ENCODE data around the gene DUSP6.

GRCh38 chr12:89356069-89356665 is 3.9 kb upstream of the DUSP6 start:
- TF ChIP-seq CHCHD3 (CRISPR knock-in tag; IDR thresholded peaks at IDR 0.05) (no peak), HDAC8 (tag; IDR thresholded peaks at IDR 0.05) (no peak), HBP1 (CRISPR knock-in tag; IDR thresholded peaks at IDR 0.05) (no peak), E2F5 (CRISPR knock-in tag; IDR thresholded peaks at IDR 0.05) (no peak), TFAP4 (CRISPR knock-in tag; IDR thresholded peaks at IDR 0.05; ENCODE audit: borderline replicate concordance) (no peak), FOXK2 (conservative IDR thresholded peaks at IDR 0.05 in 1 of 2, IDR thresholded peaks at IDR 0.05 in 1 of 2; ENCODE audit: low read depth in 2 of 2) (no peak), ZSCAN29 (IDR thresholded peaks at IDR 0.05) (no peak), E2F3 (CRISPR knock-in tag; IDR thresholded peaks at IDR 0.05) (no peak), PATZ1 (CRISPR knock-in tag; IDR thresholded peaks at IDR 0.05; ENCODE audit: borderline replicate concordance) (no peak), FOXM1 (IDR thresholded peaks at IDR 0.05; ENCODE audit: low read depth) (no peak), FOXM1 (CRISPR knock-in tag; IDR thresholded peaks at IDR 0.05; ENCODE audit: low read depth) (no peak), BRCA1 (IDR thresholded peaks at IDR 0.05) (no peak), BRCA1 (CRISPR knock-in tag; IDR thresholded peaks at IDR 0.05) (no peak)

Data from K562 (cell line).